K562 (cell line): ENCODE data around the gene POLD4. TPM values are rescaled to one million over a fixed set of nuclear protein-coding genes. Genes with fewer than 3 reads are reported as not detected.

ENCODE experiments used
- FIP1L1 ChIP-seq: fragments of 200-400 bp; formaldehyde crosslinking; IDR thresholded peaks from 2 replicates; pipeline ENCODE4 v1.6.1; 2018; ENCODE audit warnings: mild to moderate bottlenecking, low read depth, low read length; ENCODE audit not compliant: poor library complexity, severe bottlenecking
- FOXK1 ChIP-seq: sonication (generic); formaldehyde crosslinking; IDR thresholded peaks from 2 replicates; pipeline ENCODE4 v1.8.0; 2022; ENCODE audit warnings: missing genetic modification reagents, mild to moderate bottlenecking, borderline replicate concordance
- KDM1A ChIP-seq, 2 experiments: fragments of 450-650 bp; IDR thresholded peaks; 2 replicates each; pipeline ENCODE4 v1.6.1; 2016; ENCODE audit warnings: mild to moderate bottlenecking in 2 of 2
- NFE2 ChIP-seq: IDR thresholded peaks from 2 replicates; pipeline ENCODE4 v1.6.1; 2014; ENCODE audit warnings: antibody characterized with exemption, low read depth
- NR1H2 ChIP-seq: sonication (generic); formaldehyde crosslinking; IDR thresholded peaks from 2 replicates; pipeline ENCODE4 v1.4.0; 2020; ENCODE audit warnings: mild to moderate bottlenecking, missing genetic modification reagents
- NR2C1 ChIP-seq, 2 experiments: fragments of 450-650 bp; IDR thresholded peaks; 2 replicates each; pipeline ENCODE4 v1.6.1; 2017; ENCODE audit warnings: mild to moderate bottlenecking in 2 of 2, antibody characterized with exemption in 1 of 2, inconsistent platforms in 1 of 2, missing compliant biosample characterization in 1 of 2, missing genetic modification characterization in 1 of 2
- PRMT5 ChIP-seq: sonication (generic); formaldehyde crosslinking; IDR thresholded peaks from 2 replicates; pipeline ENCODE4 v1.5.0; 2020; ENCODE audit warnings: missing genetic modification reagents
- RAD51 ChIP-seq: fragments of 450-650 bp; IDR thresholded peaks from 2 replicates; pipeline ENCODE4 v1.7.1; 2016; ENCODE audit warnings: low read depth, mild to moderate bottlenecking, borderline replicate concordance
- REST ChIP-seq, 2 experiments: fragments of 450-650 bp; formaldehyde crosslinking in 1 of 2; IDR thresholded peaks; 2 replicates each; pipeline versions ENCODE4 v1.4.0 to v1.6.1; 2014 to 2020; ENCODE audit warnings: mild to moderate bottlenecking in 2 of 2, borderline replicate concordance in 1 of 2, low read depth in 1 of 2
- RHOXF2B ChIP-seq: fragments of 250-450 bp; sonication (Bioruptor Pico); conservative IDR thresholded peaks from 2 replicates; pipeline ENCODE4 v1.5.1; 2021
- SMAD1 ChIP-seq: fragments of 150-350 bp; IDR thresholded peaks from 2 replicates; pipeline ENCODE4 v1.6.1; 2014; ENCODE audit warnings: low read length, low read depth; ENCODE audit not compliant: partially characterized antibody
- ZC3H4 ChIP-seq: sonication (generic); formaldehyde crosslinking; IDR thresholded peaks from 2 replicates; pipeline ENCODE4 v1.9.0; 2021; ENCODE audit warnings: missing genetic modification reagents, borderline replicate concordance
- ZNF696 ChIP-seq: fragments of 250-450 bp; sonication (Bioruptor Pico); conservative IDR thresholded peaks from 2 replicates; pipeline ENCODE4 v1.4.0; 2020; ENCODE audit warnings: mild to moderate bottlenecking, moderate library complexity
- polyA plus RNA-seq, 8 experiments: library from polyadenylated mRNA; depleted of rRNA in 4 of 8; stranded (reverse) in 5 of 8; unstranded in 3 of 8; fragments of >200 nt; fragmentation: Nextera tagmentation in 2 of 8; fragmentation: Illumina TruSeq in 1 of 8; extraction: Ambion mirVana in 2 of 8; extraction: Trizol in 1 of 8; gene quantifications; 2 replicates each; pipeline versions ENCODE4 v1.2.1 to v1.2.3, GENCODE V29; 2011 to 2014; ENCODE audit warnings: inconsistent platforms in 1 of 8, missing spikeins in 1 of 8
- total RNA-seq, 7 experiments: library from RNA; depleted of rRNA in 6 of 7; stranded (reverse); fragments of >200 nt in 6 of 7; fragmentation: Illumina TruSeq in 2 of 7; extraction: Trizol in 2 of 7; gene quantifications; 2 replicates each; pipeline versions ENCODE4 v1.2.1 to v1.2.3, GENCODE V29; 2011 to 2021; ENCODE audit warnings: low replicate concordance in 1 of 7
- TF ChIP-seq, protein P1 (sequence below), 3 experiments: IDR thresholded peaks in 2 of 3; conservative IDR thresholded peaks in 1 of 3; 2 replicates each; pipeline ENCODE4 v1.5.1; 2011 to 2012; ENCODE audit warnings: low read length in 3 of 3, mild to moderate bottlenecking in 3 of 3, control low read depth in 2 of 3, improper control_type of control experiment in 1 of 3, inconsistent platforms in 1 of 3, low read depth in 1 of 3, mixed read lengths in 1 of 3, moderate library complexity in 1 of 3; ENCODE audit not compliant: insufficient read depth in 2 of 3

The POLD4 gene
- total and polyA plus RNA-seq, 9 of the 15 experiments (the other 6 are each of a cell fraction or from before 2014, with no cell fraction given) = 5.8 to 64.5 (median 18.3) TPM

DNA sequence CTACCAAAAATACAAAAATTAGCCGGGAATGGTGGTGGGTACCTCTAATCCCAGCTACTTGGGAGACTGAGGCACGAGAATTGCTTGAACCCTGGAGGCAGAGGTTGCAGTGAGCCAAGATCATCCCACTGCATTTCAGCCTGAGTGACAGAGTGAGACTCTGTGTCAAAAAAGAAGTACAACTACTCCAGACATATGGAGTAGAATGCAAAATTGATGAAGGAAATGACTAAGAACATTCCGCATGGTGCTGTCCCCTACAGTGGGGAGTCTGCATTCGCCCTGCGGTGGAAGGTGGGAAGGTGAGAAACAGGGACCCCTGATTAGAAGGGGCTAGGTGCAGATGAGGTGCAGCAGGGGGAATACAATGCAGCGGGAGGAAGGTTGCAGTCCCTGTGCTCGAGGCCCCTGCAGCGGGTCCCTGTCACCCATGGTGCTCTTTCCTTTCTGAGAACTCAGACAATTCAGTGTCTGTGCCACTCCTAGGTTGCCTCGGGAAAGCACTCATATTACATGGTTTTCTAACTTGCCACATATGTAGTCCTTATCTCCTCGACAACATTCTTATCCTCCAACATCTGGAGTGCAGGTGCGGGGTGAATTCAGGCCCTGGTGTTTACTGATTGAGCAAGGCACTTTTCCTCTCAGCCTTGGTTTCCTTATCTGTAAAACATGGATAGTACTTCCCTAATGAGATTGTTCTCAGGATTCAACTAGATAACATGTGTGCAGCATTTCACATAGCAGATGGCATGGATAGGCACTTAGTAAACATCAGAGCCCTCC is 5.2 kb downstream of the POLD4 start (continued):
- TF ChIP-seq REST (IDR thresholded peaks at IDR 0.05; ENCODE audit: borderline replicate concordance) (no peak), REST (CRISPR knock-in tag; IDR thresholded peaks at IDR 0.05; ENCODE audit: low read depth) (no peak), RAD51 (no peak), PRMT5 (no peak), NR2C1 (IDR thresholded peaks at IDR 0.05) (no peak), NR2C1 (tag; IDR thresholded peaks at IDR 0.05) (peak; percentile 80), NR1H2 (CRISPR knock-in tag) (no peak), FOXK1 (CRISPR knock-in tag) (no peak), FIP1L1 (no peak), KDM1A (IDR thresholded peaks at IDR 0.05) (peak; percentile 92 to 94), ZC3H4 (CRISPR knock-in tag) (no peak), NFE2 (peak; percentile 31; the same call in 1 of the 2 replicates), SMAD1 (peak; percentile 41), ZNF696 (CRISPR knock-in tag) (no peak), RHOXF2B (CRISPR knock-in tag) (no peak)
- TF ChIP-seq, protein P1, sequence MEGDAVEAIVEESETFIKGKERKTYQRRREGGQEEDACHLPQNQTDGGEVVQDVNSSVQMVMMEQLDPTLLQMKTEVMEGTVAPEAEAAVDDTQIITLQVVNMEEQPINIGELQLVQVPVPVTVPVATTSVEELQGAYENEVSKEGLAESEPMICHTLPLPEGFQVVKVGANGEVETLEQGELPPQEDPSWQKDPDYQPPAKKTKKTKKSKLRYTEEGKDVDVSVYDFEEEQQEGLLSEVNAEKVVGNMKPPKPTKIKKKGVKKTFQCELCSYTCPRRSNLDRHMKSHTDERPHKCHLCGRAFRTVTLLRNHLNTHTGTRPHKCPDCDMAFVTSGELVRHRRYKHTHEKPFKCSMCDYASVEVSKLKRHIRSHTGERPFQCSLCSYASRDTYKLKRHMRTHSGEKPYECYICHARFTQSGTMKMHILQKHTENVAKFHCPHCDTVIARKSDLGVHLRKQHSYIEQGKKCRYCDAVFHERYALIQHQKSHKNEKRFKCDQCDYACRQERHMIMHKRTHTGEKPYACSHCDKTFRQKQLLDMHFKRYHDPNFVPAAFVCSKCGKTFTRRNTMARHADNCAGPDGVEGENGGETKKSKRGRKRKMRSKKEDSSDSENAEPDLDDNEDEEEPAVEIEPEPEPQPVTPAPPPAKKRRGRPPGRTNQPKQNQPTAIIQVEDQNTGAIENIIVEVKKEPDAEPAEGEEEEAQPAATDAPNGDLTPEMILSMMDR (IDR thresholded peaks at IDR 0.05 in 2 of 3, conservative IDR thresholded peaks at IDR 0.05 in 1 of 3; ENCODE audit: insufficient read depth in 2 of 3, low read depth in 1 of 3, low read length in 3 of 3) = no peak
